HG03520 (cell line): Measurements from ENCODE around the gene SLC5A11.
"Not testable (repeated sequence)": the region's sequence is repeated elsewhere in the genome, so short reads cannot be mapped to it uniquely, and the experiment has no call there.

ENCODE experiments used
- ATAC-seq: cut with Tn5 transposase; IDR thresholded peaks from one replicate; pipeline ENCODE4 v1.9.1; 2021; ENCODE audit warnings: mild to moderate bottlenecking, moderate library complexity; ENCODE audit not compliant: unreplicated experiment

The SLC5A11 gene

GRCh38 chr16:24834459-24835335 lies 11.1 kb upstream of the SLC5A11 start:
- ATAC-seq = no peak

GRCh38 chr16:24836836-24837235 lies 8.9 kb upstream of the SLC5A11 start:
- ATAC-seq = no peak

- ATAC-seq = no peak
These were observed 7.8 kb upstream of the SLC5A11 start for GRCh38 chr16:24837969-24838368.

- no peak for ATAC-seq
These were observed 7.1 kb upstream of the SLC5A11 start for GRCh38 chr16:24838554-24839266.

- ATAC-seq = no peak
These were observed 6.3 kb upstream of the SLC5A11 start for GRCh38 chr16:24839347-24839972.

GRCh38 chr16:24841291-24841690 lies 4.5 kb upstream of the SLC5A11 start:
- ATAC-seq = no peak

GRCh38 chr16:24844101-24845030 lies 1.4 kb upstream of the SLC5A11 start:
- no peak for ATAC-seq

- ATAC-seq = not testable (repeated sequence)
These were observed 765 bp upstream of the SLC5A11 start for GRCh38 chr16:24845031-24845365.

GRCh38 chr16:24846548-24847357 lies 990 bp downstream of the SLC5A11 start:
- ATAC-seq = no peak

GRCh38 chr16:24847358-24847664 lies 1.5 kb downstream of the SLC5A11 start:
- ATAC-seq = no peak

- no peak for ATAC-seq
These were observed 2.3 kb downstream of the SLC5A11 start for GRCh38 chr16:24848065-24848464.

- ATAC-seq = no peak
These were observed 3.9 kb downstream of the SLC5A11 start for GRCh38 chr16:24849641-24850040.

GRCh38 chr16:24850289-24850938 lies 4.7 kb downstream of the SLC5A11 start:
- ATAC-seq = no peak

- no peak for ATAC-seq
These were observed 5.9 kb downstream of the SLC5A11 start for GRCh38 chr16:24851700-24852099.

GRCh38 chr16:24852281-24852721 lies 6.5 kb downstream of the SLC5A11 start:
- no peak for ATAC-seq

- no peak for ATAC-seq
These were observed 7.5 kb downstream of the SLC5A11 start for GRCh38 chr16:24853169-24853824.

- no peak for ATAC-seq
These were observed 8.1 kb downstream of the SLC5A11 start for GRCh38 chr16:24853830-24854229.

GRCh38 chr16:24854607-24855171 lies 8.9 kb downstream of the SLC5A11 start:
- ATAC-seq = no peak

- no peak for ATAC-seq
These were observed 9.9 kb downstream of the SLC5A11 start for GRCh38 chr16:24855678-24856077.
